Sciatic nerve (tissue), 2 donors: ENCODE results near the gene IDNK. TPM values are rescaled to one million over a fixed set of nuclear protein-coding genes. Genes with fewer than 3 reads are reported as not detected.
"Not testable (repeated sequence)": the region's sequence is repeated elsewhere in the genome, so short reads cannot be mapped to it uniquely, and the experiment has no call there.

Source experiments
- ATAC-seq: fragments of 200-7000 bp; cut with Tn5 transposase; one replicate; pipeline ENCODE4 v1.9.1; 2020; ENCODE audit warnings: mild to moderate bottlenecking, moderate library complexity
- DNase-seq: peaks from one replicate; pipeline ENCODE4 v3.0.0-alpha.2; 2020; ENCODE audit warnings: low spot score
- intact Hi-C: fragments of 100-400 bp; cut with DNase I; formaldehyde crosslinking; loops from one replicate; pipeline ENCODE4 v1.14.2; 2022
- total RNA-seq: library from RNA; stranded (reverse); fragmentation: NEBNext Ultra II Directional; extraction: Animal tissue kit (Norgen Biotek cat#: 25700); gene quantifications from one replicate; pipeline ENCODE4 v1.2.1, GENCODE V29; 2021
- donor health status: DM: no; HTN: no; CAD: no.
- donor health status: DM: no; HTN: no; CAD: no.

The IDNK gene
- total RNA-seq, result 7.8 TPM

DNA sequence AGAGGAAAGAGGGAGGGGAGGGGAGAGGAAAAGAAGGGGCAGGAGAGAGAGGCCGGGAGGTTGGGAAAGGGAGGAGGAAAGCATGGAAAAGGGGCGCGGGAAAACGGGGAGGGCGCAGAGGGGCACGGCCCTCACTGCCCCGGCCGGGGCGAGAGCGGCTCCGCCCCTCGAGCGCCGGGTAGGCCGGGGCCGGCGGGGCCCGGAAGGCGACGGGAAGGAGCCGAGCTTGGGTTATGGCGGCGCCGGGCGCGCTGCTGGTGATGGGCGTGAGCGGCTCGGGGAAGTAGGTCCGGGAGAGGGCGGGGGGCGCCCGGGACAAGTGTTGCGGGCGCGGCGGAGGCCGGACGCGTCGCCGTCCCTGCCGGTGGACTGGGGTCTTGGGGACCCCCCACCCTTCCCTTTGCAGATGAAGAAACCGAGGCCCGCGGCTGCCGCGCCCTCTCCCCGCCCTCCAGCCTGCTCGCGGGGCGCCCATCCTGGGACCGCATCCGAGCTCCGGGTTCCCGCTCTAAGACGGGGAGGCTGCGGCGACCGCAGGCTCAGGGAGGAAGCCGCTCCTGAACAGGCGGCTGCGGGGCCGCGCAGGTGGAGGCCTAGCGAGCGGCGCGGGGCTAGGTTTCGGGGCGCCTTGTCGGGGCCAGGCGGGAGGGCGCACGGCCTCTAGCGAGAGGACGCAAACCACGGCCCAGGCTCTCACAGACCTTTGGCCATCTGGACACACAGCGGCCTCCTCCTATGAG is at the start of gene IDNK:
IDNK (plus strand) TSS at position 205 of the 740 bp plus-strand sequence; CDS start at position 234, 29 bp downstream.
- peak; percentile 83 for DNase-seq
- intact Hi-C loops, result no loop called here
- peak; percentile 83 for ATAC-seq

- no peak for DNase-seq
- ATAC-seq, result no peak
- intact Hi-C loops, result no loop called here
Measured at GRCh38 chr9:83574482-83574881, 48.5 kb upstream of the IDNK start.

DNA sequence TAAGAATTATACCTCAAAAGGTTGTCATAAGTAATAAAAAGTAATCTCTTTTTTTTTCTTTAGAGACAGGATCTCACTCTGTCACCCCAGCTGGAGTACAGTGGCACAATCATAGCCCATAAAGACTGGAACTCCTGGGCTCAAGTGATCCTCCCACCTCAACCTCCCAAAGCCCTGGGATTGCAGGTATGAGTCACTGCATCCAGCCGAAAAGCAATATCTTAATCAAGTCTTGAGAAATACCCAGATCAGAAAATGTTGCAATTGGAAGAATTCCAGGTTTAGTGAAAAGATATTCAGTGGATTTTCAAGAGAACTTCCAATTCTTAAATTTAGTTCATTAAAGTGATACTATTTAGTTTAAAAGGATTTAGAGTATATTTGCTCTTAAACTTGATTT is 40.9 kb upstream of the IDNK start:
- DNase-seq (no peak), ATAC-seq (peak; percentile 87)
- intact Hi-C loops, result no loop called here

DNA sequence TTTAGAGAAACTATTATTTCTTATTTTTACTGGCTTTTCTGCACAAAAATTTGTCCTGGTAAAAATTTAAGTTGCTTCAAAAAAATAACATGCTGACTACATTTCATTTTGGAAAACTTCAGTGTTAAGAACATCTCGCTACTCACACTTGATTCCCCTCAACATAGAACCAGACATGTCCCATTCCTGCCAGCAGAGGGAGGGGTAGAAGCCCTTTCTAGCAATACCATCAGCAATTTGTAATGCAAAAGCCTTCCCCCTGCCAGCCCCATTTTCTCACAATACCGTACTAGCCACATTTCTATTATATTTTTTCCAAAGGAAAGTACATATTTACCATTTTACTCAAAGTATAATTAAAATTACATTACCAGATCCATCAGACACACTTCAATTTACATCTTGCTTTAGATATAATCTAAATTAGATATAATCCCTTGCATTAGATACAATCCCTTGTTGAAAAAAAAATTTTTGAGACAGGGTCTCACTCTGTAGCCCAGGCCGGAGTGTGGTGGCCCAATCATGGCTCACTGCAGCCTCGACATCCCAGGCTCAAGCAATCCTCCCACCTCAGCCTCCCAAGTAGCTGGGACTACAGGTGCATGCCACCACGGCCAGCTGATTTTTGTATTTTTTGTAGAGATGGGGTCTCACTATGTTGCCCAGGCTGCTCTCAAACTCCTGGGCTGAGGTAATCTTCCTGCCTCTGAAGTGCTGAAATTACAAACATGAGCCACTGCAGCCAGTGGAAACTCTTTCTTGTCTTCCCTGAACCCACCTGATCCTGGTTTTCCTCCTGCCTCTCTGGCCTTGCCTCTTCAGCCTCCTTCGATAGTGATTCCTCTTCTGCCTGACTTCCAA is 39.6 kb upstream of the IDNK start:
- ATAC-seq (peak; percentile 91), DNase-seq (peak; percentile 76)
- intact Hi-C loops, result no loop called here

GRCh38 chr9:83584995-83585394 is 37.9 kb upstream of the IDNK start:
- ATAC-seq, result no peak
- no peak for DNase-seq
- intact Hi-C loops, result no loop called here

DNA sequence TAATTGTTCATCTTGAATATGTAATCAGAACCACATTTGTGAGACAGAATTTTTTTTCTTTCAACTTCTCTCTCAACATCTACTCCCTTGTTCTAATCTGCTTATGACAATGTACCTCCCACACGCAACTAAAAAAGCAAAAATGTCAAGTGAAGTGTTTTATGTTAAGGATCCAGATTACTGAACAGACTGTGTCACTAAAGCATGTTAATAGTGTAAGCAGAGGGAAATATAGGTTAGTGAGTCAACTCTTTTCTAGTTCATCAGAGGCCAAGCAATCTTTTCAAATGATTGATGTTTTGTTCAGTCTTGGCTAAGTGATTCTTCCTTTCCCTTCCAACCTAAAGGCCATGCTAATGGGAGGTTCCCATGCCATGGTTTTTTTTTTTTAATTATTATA is 34.7 kb upstream of the IDNK start:
- DNase-seq (no peak), ATAC-seq (no peak)
- intact Hi-C loops, result no loop called here

DNA sequence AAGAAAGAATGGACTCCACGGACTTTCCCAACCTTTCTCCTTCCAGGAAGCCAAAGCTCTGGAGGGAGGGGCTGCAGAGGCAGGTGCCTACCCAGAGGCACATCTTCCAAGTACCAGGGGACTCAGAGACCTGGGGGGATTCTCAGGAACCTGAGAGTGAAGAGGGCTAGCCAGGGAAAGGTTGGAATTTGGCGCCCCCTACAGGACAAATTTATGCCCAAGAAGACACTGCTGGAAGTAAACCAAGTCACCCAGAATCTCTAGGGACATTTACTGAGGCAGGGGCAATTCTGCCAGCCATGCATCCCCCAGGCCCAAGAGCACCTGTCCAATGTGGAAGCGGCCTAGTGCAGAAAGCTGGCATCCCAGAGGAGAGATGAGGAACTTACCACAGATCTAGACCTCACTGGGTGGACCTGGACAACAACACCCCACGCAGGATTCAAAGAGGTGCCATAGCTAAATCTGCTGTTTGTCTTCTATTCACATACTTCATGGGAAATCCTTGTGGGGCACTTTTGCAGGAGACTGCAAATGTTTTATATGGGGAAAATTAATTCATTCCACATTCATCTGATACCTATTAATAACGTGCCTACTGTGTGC is 25.9 kb upstream of the IDNK start:
- DNase-seq (no peak), ATAC-seq (no peak)
- intact Hi-C loops, result no loop called here

DNA sequence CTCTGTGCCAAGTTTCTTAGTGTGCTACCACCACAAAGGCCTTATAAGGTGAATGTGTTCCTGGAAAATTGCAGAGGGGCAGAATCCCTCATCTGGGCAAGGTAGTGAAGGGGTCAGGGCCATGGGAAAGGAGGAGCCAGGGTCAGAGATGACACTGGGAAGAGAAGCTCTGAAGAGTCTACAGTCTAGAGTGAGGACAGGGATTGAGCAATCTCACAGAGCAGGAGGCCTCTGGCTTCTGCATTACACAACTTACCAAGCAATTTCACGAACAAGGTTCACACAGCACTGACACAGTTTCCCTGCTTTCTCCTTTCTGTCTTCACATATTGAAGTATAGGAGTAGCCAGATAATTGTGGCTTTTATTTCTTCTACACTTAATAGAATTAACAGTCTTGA is 24.5 kb upstream of the IDNK start:
- intact Hi-C loops, result no loop called here
- ATAC-seq, result peak; percentile 89
- no peak for DNase-seq

DNA sequence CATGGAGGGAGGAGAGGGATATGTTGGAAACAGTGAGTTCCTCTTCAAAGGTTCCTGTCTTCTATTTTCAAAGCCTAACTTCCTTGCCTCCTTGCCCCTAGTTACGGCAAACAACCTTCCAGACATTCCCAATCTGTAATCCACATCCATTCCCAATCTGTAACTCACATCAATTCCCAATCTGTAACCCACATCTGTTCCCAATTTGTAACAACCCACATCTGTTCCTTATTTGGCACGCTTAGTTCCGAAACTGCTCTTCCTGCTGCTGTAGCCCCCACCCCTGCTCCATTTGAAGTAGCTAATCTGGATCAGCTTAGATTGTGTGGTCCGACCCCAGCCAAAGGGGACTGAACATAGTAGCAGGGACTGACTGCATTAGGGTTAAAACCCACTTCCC is 23.9 kb upstream of the IDNK start:
- ATAC-seq, result no peak
- DNase-seq, result no peak
- intact Hi-C loops, result no loop called here

- DNase-seq (no peak), ATAC-seq (no peak)
- intact Hi-C loops, result no loop called here
Measured at GRCh38 chr9:83601463-83601862, 21.5 kb upstream of the IDNK start.

DNA sequence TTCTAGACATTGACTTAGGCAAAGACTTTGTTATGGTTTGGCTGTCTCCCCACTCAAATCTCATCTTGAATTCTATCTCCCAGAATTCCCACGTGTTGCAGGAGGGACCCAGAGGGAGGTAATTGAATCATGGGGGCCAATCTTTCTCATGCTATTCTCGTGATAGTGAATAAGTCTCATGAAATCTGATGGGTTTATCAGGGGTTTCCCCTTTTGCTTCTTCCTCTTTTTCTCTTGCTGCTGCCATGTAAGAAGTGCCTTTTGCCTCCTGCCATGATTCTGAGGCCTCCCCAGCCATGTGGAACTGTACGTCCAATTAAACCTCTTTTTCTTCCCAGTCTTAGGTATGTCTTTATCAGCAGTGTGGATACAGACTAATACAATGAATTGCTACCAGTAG is 15.3 kb upstream of the IDNK start:
- intact Hi-C loops, DNase-seq, ATAC-seq: not testable (repeated sequence)

DNA sequence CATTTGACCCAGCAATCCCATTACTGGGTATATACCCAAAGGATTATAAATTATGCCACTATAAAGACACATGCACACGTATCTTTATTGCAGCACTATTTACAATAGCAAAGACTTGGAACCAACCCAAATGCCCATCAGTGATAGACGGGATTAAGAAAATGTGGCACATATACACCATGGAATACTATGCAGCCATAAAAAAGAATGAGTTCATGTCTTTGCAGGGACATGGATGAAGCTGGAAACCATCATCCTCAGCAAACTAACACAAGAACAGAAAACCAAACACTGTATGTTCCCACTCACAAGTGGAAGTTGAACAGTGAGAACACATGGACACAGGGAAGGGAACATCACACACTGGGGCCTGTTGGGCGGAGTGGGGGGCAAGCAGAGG is 9.6 kb upstream of the IDNK start:
- ATAC-seq, DNase-seq, intact Hi-C loops: not testable (repeated sequence)

- ATAC-seq, result no peak
- intact Hi-C loops, result no loop called here
- DNase-seq, result no peak
Measured at GRCh38 chr9:83617299-83617698, 5.6 kb upstream of the IDNK start.

GRCh38 chr9:83620841-83621636 is 1.9 kb upstream of the IDNK start:
- intact Hi-C loops, result no loop called here
- ATAC-seq, result peak; percentile 52
- no peak for DNase-seq

DNA sequence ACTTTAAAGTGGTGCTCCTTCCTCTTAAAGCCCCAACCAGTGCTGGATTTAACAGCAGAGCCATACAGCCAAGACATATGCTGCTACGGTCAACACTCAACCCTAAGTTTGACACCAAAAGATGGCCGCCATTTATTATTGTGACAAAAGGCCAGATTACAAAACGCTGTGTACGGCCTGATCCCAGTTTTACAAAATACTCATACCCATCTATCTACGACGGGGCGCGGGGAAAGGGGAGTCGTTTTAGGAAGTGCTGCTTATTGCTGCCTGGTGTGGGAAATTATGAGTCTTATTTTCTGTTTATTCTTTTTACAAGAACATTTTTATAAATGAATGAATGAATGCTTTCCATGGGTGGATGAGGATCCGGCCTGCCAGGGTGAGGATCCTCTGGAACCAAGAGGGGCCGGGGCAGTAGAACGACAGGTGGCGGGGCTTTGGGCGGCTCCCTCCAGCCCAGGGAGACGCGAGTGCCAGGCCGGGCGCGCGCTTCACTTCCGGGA is 457 bp upstream of the IDNK start:
- no peak for DNase-seq
- intact Hi-C loops, result no loop called here

DNA sequence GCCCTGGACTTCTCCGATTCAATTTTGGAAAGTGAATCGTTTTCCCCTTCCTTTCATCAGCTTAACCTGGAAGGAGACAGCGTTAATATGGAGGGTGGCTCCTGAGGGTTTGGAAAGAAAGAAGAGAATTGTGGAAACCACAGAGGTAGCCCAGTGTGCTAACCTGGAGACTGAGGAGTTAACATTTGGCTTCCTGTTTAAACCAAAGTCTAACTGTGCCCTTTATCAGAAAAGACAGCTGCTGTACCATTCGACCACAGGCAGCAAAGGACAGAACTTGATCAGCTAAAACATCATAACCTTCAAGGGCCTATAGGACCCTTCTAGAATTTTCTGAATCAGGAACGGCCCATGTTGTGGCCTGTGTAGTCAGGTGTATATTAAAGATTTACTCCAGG is 735 bp downstream of the IDNK start:
- no peak for DNase-seq
- ATAC-seq, result peak; percentile 11
- intact Hi-C loops, result no loop called here

More for the DNA sequence above, 457 bp upstream of the IDNK start:
- ATAC-seq, result peak; percentile 82

DNA sequence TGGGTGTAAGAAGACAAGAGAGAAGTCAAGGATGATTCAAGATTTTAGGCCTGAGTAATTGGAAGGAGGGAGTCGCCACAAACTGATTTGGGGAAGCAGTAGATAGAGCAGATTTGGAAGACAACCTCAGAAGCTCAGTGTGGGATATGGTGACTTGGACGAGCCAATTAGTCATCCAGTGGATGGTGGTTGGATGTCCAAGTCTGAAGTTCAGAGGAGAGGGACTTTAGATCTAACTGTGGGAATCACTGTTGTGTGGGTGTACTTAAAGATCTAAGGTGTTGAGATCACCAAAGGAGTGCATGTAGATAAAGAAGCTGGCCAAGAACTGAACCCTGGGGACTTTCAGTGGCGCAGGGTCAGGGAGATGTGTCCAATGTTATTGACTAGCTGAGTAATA is 2.2 kb downstream of the IDNK start:
- intact Hi-C loops, result no loop called here
- ATAC-seq, result no peak
- DNase-seq, result no peak

GRCh38 chr9:83628540-83628939 is 5.6 kb downstream of the IDNK start:
- no peak for DNase-seq
- intact Hi-C loops, result no loop called here
- ATAC-seq, result no peak
